SU-DHL-6 (cell line): ENCODE results near the gene CHEK2.

ENCODE experiments used
- H2AFZ ChIP-seq: fragments of 200-600 bp; sonication (generic); 2 replicates; pipeline ENCODE4 v1.6.1; 2014; ENCODE audit warnings: low read depth, mild to moderate bottlenecking, moderate library complexity, mixed read lengths, antibody characterized with exemption, low read length; ENCODE audit not compliant: severe bottlenecking
- H3F3A ChIP-seq: fragments of 200-600 bp; shearing (Covaris generic); 2 replicates; pipeline ENCODE4 v1.6.0; 2016; ENCODE audit warnings: antibody characterized with exemption, mild to moderate bottlenecking; ENCODE audit not compliant: insufficient read depth
- H3K27ac ChIP-seq: fragments of 200-600 bp; sonication (generic); 2 replicates; pipeline ENCODE4 v1.5.1; 2016; ENCODE audit warnings: low read depth, mild to moderate bottlenecking, low read length, moderate library complexity, mixed read lengths
- H3K27me3 ChIP-seq: fragments of 200-600 bp; sonication (generic), shearing (Covaris generic); 2 replicates; pipeline ENCODE4 v1.6.0; 2014; ENCODE audit warnings: mild to moderate bottlenecking, low read length
- H3K36me3 ChIP-seq: fragments of 200-600 bp; sonication (generic); 2 replicates; pipeline ENCODE4 v1.6.1; 2014; ENCODE audit warnings: mild to moderate bottlenecking, low read length, mixed read lengths
- H3K4me2 ChIP-seq: fragments of 300-600, 200-600 bp; shearing (Covaris generic), sonication (generic); 2 replicates; pipeline ENCODE4 v1.6.0; 2014; ENCODE audit warnings: low read length, low read depth, mild to moderate bottlenecking; ENCODE audit not compliant: poor library complexity, severe bottlenecking
- H3K4me3 ChIP-seq: fragments of 200-600 bp; sonication (generic); 2 replicates; pipeline ENCODE4 v1.5.1; 2014; ENCODE audit warnings: antibody characterized with exemption, low read length, mild to moderate bottlenecking, mixed read lengths; ENCODE audit not compliant: insufficient read depth, poor library complexity, severe bottlenecking
- H3K79me2 ChIP-seq: fragments of 200-600 bp; sonication (generic); 2 replicates; pipeline ENCODE4 v1.6.1; 2014; ENCODE audit warnings: mild to moderate bottlenecking, low read length, moderate library complexity; ENCODE audit not compliant: insufficient read depth
- H3K9ac ChIP-seq: fragments of 200-600 bp; sonication (generic); 2 replicates; pipeline ENCODE4 v1.7.0; 2014; ENCODE audit warnings: mild to moderate bottlenecking, low read length
- H3K9me2 ChIP-seq: fragments of 200-600 bp; sonication (generic); replicated peaks from 2 replicates; pipeline ENCODE4 v1.6.1; 2014; ENCODE audit warnings: low read length; ENCODE audit not compliant: insufficient read depth
- H3K9me3 ChIP-seq: fragments of 200-600 bp; sonication (generic); 2 replicates; pipeline ENCODE4 v1.6.1; 2014; ENCODE audit warnings: low read length, mixed read lengths; ENCODE audit not compliant: insufficient read depth
- H4K20me1 ChIP-seq: fragments of 200-600 bp; sonication (generic); 2 replicates; pipeline ENCODE4 v1.6.1; 2014; ENCODE audit warnings: low read depth, mild to moderate bottlenecking, antibody characterized with exemption, low read length, moderate library complexity, mixed read lengths
- CTCF ChIP-seq: fragments of 200-600 bp; sonication (generic); IDR thresholded peaks from one replicate; pipeline ENCODE4 v1.5.1; 2017; ENCODE audit warnings: antibody characterized with exemption, mild to moderate bottlenecking, low read length, moderate library complexity; ENCODE audit not compliant: insufficient read depth, poor library complexity, severe bottlenecking
- EZH2phosphoT487 ChIP-seq: fragments of 200-600 bp; sonication (generic), shearing (Covaris generic); conservative IDR thresholded peaks from 2 replicates; pipeline ENCODE4 v1.6.1; 2018; ENCODE audit warnings: mild to moderate bottlenecking, antibody characterized with exemption, low read length, moderate library complexity, mixed read lengths

CHEK2 gene

GRCh38 chr22:28658448-28658847, 83.2 kb downstream of the CHEK2 start:
- Histone ChIP-seq H2AFZ (no peak overlapping the region), H3K9ac (no peak overlapping the region), H3K9me2 (no peaks in the 10 kb centered on the region), H3K27me3 (no peaks in the 10 kb centered on the region), H3K27ac (no peak overlapping the region), H3K9me3 (no peaks in the 10 kb centered on the region), H3K4me2 (no peak overlapping the region), H3K36me3 (no peaks in the 10 kb centered on the region), H4K20me1 (no peaks in the 10 kb centered on the region), H3K4me3 (no peak overlapping the region), H3K79me2 (no peaks in the 10 kb centered on the region), H3F3A (no peaks in the 10 kb centered on the region)
- no peak for TF ChIP-seq EZH2phosphoT487
- no peak for TF ChIP-seq CTCF

GRCh38 chr22:28656181-28656580, 85.4 kb downstream of the CHEK2 start:
- no peaks in the 10 kb centered on the region for H3K27me3 ChIP-seq
- no peak overlapping the region for H3K4me2 ChIP-seq
- H3K79me2 ChIP-seq: no peaks in the 10 kb centered on the region
- H3K9me2 ChIP-seq: no peaks in the 10 kb centered on the region
- no peaks in the 10 kb centered on the region for H4K20me1 ChIP-seq
- H3F3A ChIP-seq: no peaks in the 10 kb centered on the region
- H3K27ac ChIP-seq: no peak overlapping the region
- no peaks in the 10 kb centered on the region for H3K36me3 ChIP-seq
- H2AFZ ChIP-seq: no peak overlapping the region
- TF ChIP-seq CTCF (no peak), EZH2phosphoT487 (no peak)
- H3K4me3 ChIP-seq: no peak overlapping the region
- no peak overlapping the region for H3K9ac ChIP-seq
- H3K9me3 ChIP-seq: no peaks in the 10 kb centered on the region

DNA sequence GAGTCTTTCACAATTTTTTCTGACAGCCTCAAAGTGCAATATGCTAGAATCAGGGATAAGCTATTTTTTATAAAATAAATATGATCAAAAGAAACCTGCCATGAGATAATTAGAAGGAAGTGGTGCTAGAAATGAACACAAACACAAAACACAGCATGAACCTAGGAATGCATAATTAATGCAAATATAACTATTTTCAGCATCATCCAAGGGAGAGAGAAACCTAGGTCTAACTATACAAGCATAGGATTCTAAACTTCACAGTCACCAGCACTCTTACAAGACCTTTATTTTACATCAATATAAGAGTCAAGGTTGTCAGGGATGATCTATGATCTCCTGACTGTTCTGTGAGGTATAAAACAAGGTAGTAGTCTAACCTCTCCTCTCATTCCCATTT, 91.2 kb downstream of the CHEK2 start:
- Histone ChIP-seq H3F3A (no peaks in the 10 kb centered on the region), H4K20me1 (no peaks in the 10 kb centered on the region), H3K79me2 (no peaks in the 10 kb centered on the region), H3K27me3 (no peaks in the 10 kb centered on the region), H3K27ac (no peak overlapping the region), H3K4me3 (no peak overlapping the region), H3K9ac (no peak overlapping the region), H3K9me3 (no peaks in the 10 kb centered on the region), H2AFZ (no peak overlapping the region), H3K36me3 (no peaks in the 10 kb centered on the region), H3K4me2 (no peak overlapping the region), H3K9me2 (no peaks in the 10 kb centered on the region)
- TF ChIP-seq EZH2phosphoT487 (no peak), CTCF (no peak)

- H3F3A ChIP-seq: no peaks in the 10 kb centered on the region
- H3K27me3 ChIP-seq: no peaks in the 10 kb centered on the region
- H2AFZ ChIP-seq: no peak overlapping the region
- H3K9ac ChIP-seq: no peak overlapping the region
- no peaks in the 10 kb centered on the region for H3K9me2 ChIP-seq
- no peak for TF ChIP-seq CTCF
- no peak for TF ChIP-seq EZH2phosphoT487
- no peaks in the 10 kb centered on the region for H3K36me3 ChIP-seq
- H3K79me2 ChIP-seq: no peaks in the 10 kb centered on the region
- no peak overlapping the region for H3K4me3 ChIP-seq
- H3K4me2 ChIP-seq: no peak overlapping the region
- no peak overlapping the region for H3K27ac ChIP-seq
- H3K9me3 ChIP-seq: no peaks in the 10 kb centered on the region
- no peaks in the 10 kb centered on the region for H4K20me1 ChIP-seq
Measured at GRCh38 chr22:28648792-28649191, 92.8 kb downstream of the CHEK2 start.
